IPS-18a (cell line): ENCODE results near the gene THSD7B.
"Not testable (repeated sequence)": the region's sequence is repeated elsewhere in the genome, so short reads cannot be mapped to it uniquely, and the experiment has no call there.

Source experiments
- H3K27ac ChIP-seq: one replicate; pipeline ENCODE4 v1.5.1; 2013; ENCODE audit warnings: low read length
- H3K27me3 ChIP-seq: one replicate; pipeline ENCODE4 v1.6.1; 2013; ENCODE audit warnings: mild to moderate bottlenecking, low read length; ENCODE audit not compliant: control insufficient read depth, insufficient read depth
- H3K36me3 ChIP-seq: one replicate; pipeline ENCODE4 v1.6.1; 2013; ENCODE audit warnings: low read depth, low read length; ENCODE audit not compliant: control insufficient read depth
- H3K4me1 ChIP-seq: one replicate; pipeline ENCODE4 v1.6.1; 2013; ENCODE audit warnings: low read depth, low read length; ENCODE audit not compliant: control insufficient read depth
- H3K4me3 ChIP-seq: one replicate; pipeline ENCODE4 v1.5.1; 2013; ENCODE audit warnings: low read length
- H3K9ac ChIP-seq: one replicate; pipeline ENCODE4 v1.6.1; 2013; ENCODE audit warnings: mild to moderate bottlenecking, low read length, moderate library complexity
- H3K9me3 ChIP-seq: one replicate; pipeline ENCODE4 v1.6.1; 2013; ENCODE audit warnings: low read depth, low read length; ENCODE audit not compliant: control insufficient read depth

THSD7B gene

GRCh38 chr2:137050949-137051348 lies 285.6 kb downstream of the THSD7B start:
- H3K9ac ChIP-seq: no peak overlapping the region
- H3K27me3 ChIP-seq: no peaks in the 10 kb centered on the region
- no peaks in the 10 kb centered on the region for H3K4me1 ChIP-seq
- H3K4me3 ChIP-seq: no peak overlapping the region
- no peak overlapping the region for H3K27ac ChIP-seq
- no peaks in the 10 kb centered on the region for H3K9me3 ChIP-seq
- H3K36me3 ChIP-seq: no peaks in the 10 kb centered on the region

GRCh38 chr2:137051778-137052398 lies 286.5 kb downstream of the THSD7B start:
- Histone ChIP-seq H3K4me3 (no peak overlapping the region), H3K36me3 (no peaks in the 10 kb centered on the region)

GRCh38 chr2:137056704-137057103 lies 291.4 kb downstream of the THSD7B start:
- no peaks in the 10 kb centered on the region for H3K36me3 ChIP-seq
- H3K4me3 ChIP-seq: no peak overlapping the region
- H3K27ac ChIP-seq: no peak overlapping the region
- no peaks in the 10 kb centered on the region for H3K27me3 ChIP-seq
- H3K9me3 ChIP-seq: no peaks in the 10 kb centered on the region
- no peaks in the 10 kb centered on the region for H3K4me1 ChIP-seq
- H3K9ac ChIP-seq: no peak overlapping the region

More at GRCh38 chr2:137051778-137052398, 286.5 kb downstream of the THSD7B start:
- H3K27me3 ChIP-seq: no peaks in the 10 kb centered on the region
- H3K4me1 ChIP-seq: no peaks in the 10 kb centered on the region
- no peak overlapping the region for H3K9ac ChIP-seq
- H3K9me3 ChIP-seq: no peaks in the 10 kb centered on the region
- no peak overlapping the region for H3K27ac ChIP-seq

- not testable (repeated sequence) for H3K27ac ChIP-seq, H3K9me3 ChIP-seq, H3K4me3 ChIP-seq, H3K9ac ChIP-seq, H3K27me3 ChIP-seq, H3K36me3 ChIP-seq, H3K4me1 ChIP-seq
These were observed 310.9 kb downstream of the THSD7B start for GRCh38 chr2:137076111-137076765.

- H3K27me3 ChIP-seq: no peaks in the 10 kb centered on the region
- H3K9me3 ChIP-seq: no peaks in the 10 kb centered on the region
- H3K27ac ChIP-seq: no peak overlapping the region
- no peak overlapping the region for H3K4me3 ChIP-seq
- no peaks in the 10 kb centered on the region for H3K4me1 ChIP-seq
- H3K36me3 ChIP-seq: no peaks in the 10 kb centered on the region
- no peak overlapping the region for H3K9ac ChIP-seq
These were observed 326.4 kb downstream of the THSD7B start for GRCh38 chr2:137091704-137092103.

GRCh38 chr2:137093116-137093515 lies 327.8 kb downstream of the THSD7B start:
- Histone ChIP-seq H3K9me3 (no peaks in the 10 kb centered on the region), H3K27me3 (no peaks in the 10 kb centered on the region), H3K4me1 (no peaks in the 10 kb centered on the region), H3K4me3 (no peak overlapping the region), H3K27ac (no peak overlapping the region), H3K36me3 (no peaks in the 10 kb centered on the region), H3K9ac (no peak overlapping the region)

- H3K9ac ChIP-seq: no peak overlapping the region
- H3K27me3 ChIP-seq: no peaks in the 10 kb centered on the region
- H3K27ac ChIP-seq: no peak overlapping the region
- H3K36me3 ChIP-seq: no peaks in the 10 kb centered on the region
- H3K9me3 ChIP-seq: no peaks in the 10 kb centered on the region
- H3K4me3 ChIP-seq: no peak overlapping the region
- H3K4me1 ChIP-seq: no peaks in the 10 kb centered on the region
These were observed 330.8 kb downstream of the THSD7B start for GRCh38 chr2:137096187-137096586.

- no peaks in the 10 kb centered on the region for H3K27me3 ChIP-seq
- no peak overlapping the region for H3K27ac ChIP-seq
- H3K4me1 ChIP-seq: no peaks in the 10 kb centered on the region
- H3K9me3 ChIP-seq: no peaks in the 10 kb centered on the region
- no peaks in the 10 kb centered on the region for H3K36me3 ChIP-seq
- no peak overlapping the region for H3K9ac ChIP-seq
- H3K4me3 ChIP-seq: no peak overlapping the region
These were observed 331.3 kb downstream of the THSD7B start for GRCh38 chr2:137096693-137097092.

- H3K27me3 ChIP-seq, H3K4me3 ChIP-seq, H3K27ac ChIP-seq, H3K9ac ChIP-seq, H3K4me1 ChIP-seq, H3K36me3 ChIP-seq, H3K9me3 ChIP-seq: not testable (repeated sequence)
These were observed 336.5 kb downstream of the THSD7B start for GRCh38 chr2:137101814-137102213.

- H3K9me3 ChIP-seq: no peaks in the 10 kb centered on the region
- no peak overlapping the region for H3K4me3 ChIP-seq
- H3K4me1 ChIP-seq: no peaks in the 10 kb centered on the region
- H3K36me3 ChIP-seq: no peaks in the 10 kb centered on the region
- no peak overlapping the region for H3K9ac ChIP-seq
- H3K27me3 ChIP-seq: no peaks in the 10 kb centered on the region
- no peak overlapping the region for H3K27ac ChIP-seq
These were observed 342.6 kb downstream of the THSD7B start for GRCh38 chr2:137107904-137108303.

- Histone ChIP-seq H3K9ac (no peak overlapping the region), H3K4me1 (no peaks in the 10 kb centered on the region), H3K36me3 (no peaks in the 10 kb centered on the region), H3K4me3 (no peak overlapping the region), H3K27ac (no peak overlapping the region), H3K9me3 (no peaks in the 10 kb centered on the region), H3K27me3 (no peaks in the 10 kb centered on the region)
These were observed 346.6 kb downstream of the THSD7B start for GRCh38 chr2:137111896-137112295.
